Measurements from ENCODE around the gene DOCK4.

Gene DOCK4

GRCh38 chr7:111873963-111874690 is 332.1 kb downstream of the DOCK4 start:
- no peaks in the 10 kb centered on the region for H3K9me2 ChIP-seq (replicated peaks; ENCODE audit: insufficient read depth, low read length)
- H3K36me3 ChIP-seq (ENCODE audit: low read length), result no peaks in the 10 kb centered on the region
- H3K27me3 ChIP-seq (ENCODE audit: low read length), result no peaks in the 10 kb centered on the region
- H4K20me1 ChIP-seq (ENCODE audit: low read depth, low read length), result no peaks in the 10 kb centered on the region
- no peak overlapping the region for H3K27ac ChIP-seq (ENCODE audit: low read depth, low read length)
- no peak overlapping the region for H3K9ac ChIP-seq (ENCODE audit: low read length)
- H3K79me2 ChIP-seq (ENCODE audit: insufficient read depth, low read length), result no peaks in the 10 kb centered on the region
- H2AFZ ChIP-seq (ENCODE audit: low read depth, low read length, severe bottlenecking), result no peak overlapping the region
- no peaks in the 10 kb centered on the region for H3F3A ChIP-seq (ENCODE audit: insufficient read depth)
- TF ChIP-seq CTCF (IDR thresholded peaks at IDR 0.05; ENCODE audit: insufficient read depth, low read length, poor library complexity, severe bottlenecking), result no peak
- no peak for TF ChIP-seq EZH2phosphoT487 (conservative IDR thresholded peaks at IDR 0.05; ENCODE audit: low read length)
- H3K4me3 ChIP-seq (ENCODE audit: insufficient read depth, low read length, poor library complexity, severe bottlenecking), result no peak overlapping the region
- no peaks in the 10 kb centered on the region for H3K9me3 ChIP-seq (ENCODE audit: insufficient read depth, low read length)
- H3K4me2 ChIP-seq (ENCODE audit: low read depth, low read length, poor library complexity, severe bottlenecking), result no peak overlapping the region

- no peaks in the 10 kb centered on the region for H3K9me3 ChIP-seq (ENCODE audit: insufficient read depth, low read length)
- no peaks in the 10 kb centered on the region for H4K20me1 ChIP-seq (ENCODE audit: low read depth, low read length)
- TF ChIP-seq CTCF (IDR thresholded peaks at IDR 0.05; ENCODE audit: insufficient read depth, low read length, poor library complexity, severe bottlenecking) (no peak), EZH2phosphoT487 (conservative IDR thresholded peaks at IDR 0.05; ENCODE audit: low read length) (no peak)
- H3K36me3 ChIP-seq (ENCODE audit: low read length), result no peaks in the 10 kb centered on the region
- H3F3A ChIP-seq (ENCODE audit: insufficient read depth), result no peaks in the 10 kb centered on the region
- no peak overlapping the region for H3K27ac ChIP-seq (ENCODE audit: low read depth, low read length)
- H3K79me2 ChIP-seq (ENCODE audit: insufficient read depth, low read length), result no peaks in the 10 kb centered on the region
- no peak overlapping the region for H2AFZ ChIP-seq (ENCODE audit: low read depth, low read length, severe bottlenecking)
- no peak overlapping the region for H3K4me2 ChIP-seq (ENCODE audit: low read depth, low read length, poor library complexity, severe bottlenecking)
- no peak overlapping the region for H3K9ac ChIP-seq (ENCODE audit: low read length)
- no peaks in the 10 kb centered on the region for H3K27me3 ChIP-seq (ENCODE audit: low read length)
- no peaks in the 10 kb centered on the region for H3K9me2 ChIP-seq (replicated peaks; ENCODE audit: insufficient read depth, low read length)
- no peak overlapping the region for H3K4me3 ChIP-seq (ENCODE audit: insufficient read depth, low read length, poor library complexity, severe bottlenecking)
Observed at GRCh38 chr7:111873326-111873646, 332.9 kb downstream of the DOCK4 start.

- H3F3A ChIP-seq (ENCODE audit: insufficient read depth), result no peaks in the 10 kb centered on the region
- no peaks in the 10 kb centered on the region for H4K20me1 ChIP-seq (ENCODE audit: low read depth, low read length)
- H3K9ac ChIP-seq (ENCODE audit: low read length), result no peak overlapping the region
- no peaks in the 10 kb centered on the region for H3K9me3 ChIP-seq (ENCODE audit: insufficient read depth, low read length)
- no peaks in the 10 kb centered on the region for H3K9me2 ChIP-seq (replicated peaks; ENCODE audit: insufficient read depth, low read length)
- no peak for TF ChIP-seq CTCF (IDR thresholded peaks at IDR 0.05; ENCODE audit: insufficient read depth, low read length, poor library complexity, severe bottlenecking)
- no peak for TF ChIP-seq EZH2phosphoT487 (conservative IDR thresholded peaks at IDR 0.05; ENCODE audit: low read length)
- no peaks in the 10 kb centered on the region for H3K36me3 ChIP-seq (ENCODE audit: low read length)
- H2AFZ ChIP-seq (ENCODE audit: low read depth, low read length, severe bottlenecking), result no peak overlapping the region
- no peak overlapping the region for H3K4me2 ChIP-seq (ENCODE audit: low read depth, low read length, poor library complexity, severe bottlenecking)
- no peak overlapping the region for H3K27ac ChIP-seq (ENCODE audit: low read depth, low read length)
- H3K79me2 ChIP-seq (ENCODE audit: insufficient read depth, low read length), result no peaks in the 10 kb centered on the region
- no peak overlapping the region for H3K4me3 ChIP-seq (ENCODE audit: insufficient read depth, low read length, poor library complexity, severe bottlenecking)
- H3K27me3 ChIP-seq (ENCODE audit: low read length), result no peaks in the 10 kb centered on the region
Observed at GRCh38 chr7:111872450-111873325, 333.5 kb downstream of the DOCK4 start.
